Measurements from ENCODE around the gene MYEOV.

MYEOV gene

GRCh38 chr11:69329581-69329980, 35.6 kb downstream of the MYEOV start:
- H3K4me3 ChIP-seq (ENCODE audit: low read length), result no peak overlapping the region
- no peak for DNase-seq (ENCODE audit: low read depth)
- no peak for TF ChIP-seq CTCF (IDR thresholded peaks at IDR 0.05; ENCODE audit: insufficient read depth, low read depth, low read length, missing control alignments)

GRCh38 chr11:69330330-69330729, 36.4 kb downstream of the MYEOV start:
- DNase-seq (ENCODE audit: low read depth), result no peak
- no peak for TF ChIP-seq CTCF (IDR thresholded peaks at IDR 0.05; ENCODE audit: insufficient read depth, low read depth, low read length, missing control alignments)
- H3K4me3 ChIP-seq (ENCODE audit: low read length), result no peak overlapping the region

- TF ChIP-seq CTCF (IDR thresholded peaks at IDR 0.05; ENCODE audit: insufficient read depth, low read depth, low read length, missing control alignments), result no peak
- DNase-seq (ENCODE audit: low read depth), result no peak
- no peak overlapping the region for H3K4me3 ChIP-seq (ENCODE audit: low read length)
Measured at GRCh38 chr11:69333149-69333710, 39.3 kb downstream of the MYEOV start.

- H3K4me3 ChIP-seq (ENCODE audit: low read length), result no peak overlapping the region
- no peak for TF ChIP-seq CTCF (IDR thresholded peaks at IDR 0.05; ENCODE audit: insufficient read depth, low read depth, low read length, missing control alignments)
- no peak for DNase-seq (ENCODE audit: low read depth)
Measured at GRCh38 chr11:69333879-69334278, 39.9 kb downstream of the MYEOV start.

GRCh38 chr11:69335007-69335780, 41.2 kb downstream of the MYEOV start:
- H3K4me3 ChIP-seq (ENCODE audit: low read length), result no peak overlapping the region
- no peak for TF ChIP-seq CTCF (IDR thresholded peaks at IDR 0.05; ENCODE audit: insufficient read depth, low read depth, low read length, missing control alignments)
- no peak for DNase-seq (ENCODE audit: low read depth)

GRCh38 chr11:69335781-69336405, 41.9 kb downstream of the MYEOV start:
- no peak for DNase-seq (ENCODE audit: low read depth)
- H3K4me3 ChIP-seq (ENCODE audit: low read length), result no peak overlapping the region
- no peak for TF ChIP-seq CTCF (IDR thresholded peaks at IDR 0.05; ENCODE audit: insufficient read depth, low read depth, low read length, missing control alignments)
